Ishikawa (cell line): Measurements from ENCODE around the gene MARCHF6.

Experiments
- NFIC ChIP-seq: IDR thresholded peaks from 2 replicates; pipeline ENCODE4 v1.6.1; 2012
- TF ChIP-seq, protein P1 (sequence below): IDR thresholded peaks from 2 replicates; pipeline ENCODE4 v1.6.1; 2012

DNA sequence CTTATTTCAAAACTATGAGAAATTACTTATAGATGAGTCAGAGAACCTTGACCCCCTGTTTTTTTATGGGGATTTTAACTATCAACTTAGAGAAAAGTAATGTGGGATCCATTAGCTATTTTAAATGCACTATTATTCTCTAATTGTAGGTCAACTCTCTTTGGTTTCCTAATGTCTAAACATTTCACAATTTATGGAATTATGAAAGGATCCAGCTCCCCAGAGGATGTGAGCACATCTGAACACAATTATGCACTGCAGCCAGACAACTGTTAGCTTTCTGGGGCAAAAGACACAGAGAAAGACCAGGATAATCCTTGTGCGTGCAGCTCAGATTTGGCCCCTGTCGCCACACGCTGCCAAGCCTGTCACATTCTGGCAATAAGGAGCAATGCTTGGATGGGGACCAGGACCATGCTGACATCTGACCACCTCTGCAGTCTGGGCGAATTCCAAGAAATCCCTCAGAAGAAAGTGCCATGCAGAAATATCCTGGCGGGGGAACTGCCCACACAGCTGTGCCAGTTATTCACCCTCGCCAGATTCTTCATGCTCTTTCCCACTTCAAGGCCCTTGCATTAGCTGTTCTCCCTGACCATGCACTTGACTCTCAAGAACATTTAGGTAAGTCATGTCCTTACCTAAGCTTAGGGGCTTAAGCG, 23.5 kb upstream of the MARCHF6 start:
- no peak for TF ChIP-seq NFIC
- TF ChIP-seq, protein P1, sequence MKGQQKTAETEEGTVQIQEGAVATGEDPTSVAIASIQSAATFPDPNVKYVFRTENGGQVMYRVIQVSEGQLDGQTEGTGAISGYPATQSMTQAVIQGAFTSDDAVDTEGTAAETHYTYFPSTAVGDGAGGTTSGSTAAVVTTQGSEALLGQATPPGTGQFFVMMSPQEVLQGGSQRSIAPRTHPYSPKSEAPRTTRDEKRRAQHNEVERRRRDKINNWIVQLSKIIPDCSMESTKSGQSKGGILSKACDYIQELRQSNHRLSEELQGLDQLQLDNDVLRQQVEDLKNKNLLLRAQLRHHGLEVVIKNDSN = no peak
